Cardiac muscle cell (in vitro differentiated cells and primary cell): Measurements from ENCODE around the gene SEZ6L. TPM values are rescaled to one million over a fixed set of nuclear protein-coding genes. Genes with fewer than 3 reads are reported as not detected.

ENCODE experiments used
- DNase-seq, 2 donors: peaks; one replicate each; pipeline versions ENCODE4 v3.0.0 to v3.0.0-alpha.2; 2010 to 2017; ENCODE audit warnings: low read depth in 1 of 2, low spot score in 1 of 2
- H3K27ac ChIP-seq: fragments of 200-600 bp; sonication (generic); 2 replicates; pipeline ENCODE4 v1.5.1; 2016
- H3K27me3 ChIP-seq: fragments of 200-600 bp; sonication (generic); 2 replicates; pipeline ENCODE4 v1.6.0; 2016; ENCODE audit warnings: control low read depth
- H3K36me3 ChIP-seq: fragments of 200-600 bp; sonication (generic); 2 replicates; pipeline ENCODE4 v1.5.1; 2016; ENCODE audit warnings: control low read depth
- H3K4me1 ChIP-seq: fragments of 200-600 bp; sonication (generic); 2 replicates; pipeline ENCODE4 v1.8.1; 2017; ENCODE audit warnings: low read depth, mild to moderate bottlenecking, mixed run types
- H3K4me3 ChIP-seq: fragments of 200-600 bp; sonication (generic); 2 replicates; pipeline ENCODE4 v1.5.1; 2016; ENCODE audit warnings: mild to moderate bottlenecking
- H3K9me3 ChIP-seq: fragments of 200-600 bp; sonication (generic); 2 replicates; pipeline ENCODE4 v1.5.1; 2017; ENCODE audit warnings: low read depth, mild to moderate bottlenecking, control low read depth
- polyA plus RNA-seq: library from polyadenylated mRNA; unstranded; fragments of >200 nt; fragmentation: Nextera tagmentation; extraction: Ambion mirVana; gene quantifications from 2 replicates; pipeline ENCODE4 v1.2.1, GENCODE V29; 2016
- total RNA-seq: library from RNA; depleted of rRNA; stranded (reverse); fragments of >200 nt; gene quantifications from 2 replicates; pipeline ENCODE4 v1.2.3, GENCODE V29; 2016
- TF ChIP-seq, protein P1 (sequence below): IDR thresholded peaks from 2 replicates; pipeline ENCODE4 v1.5.1; 2012; ENCODE audit warnings: low read depth, mild to moderate bottlenecking, low read length

The SEZ6L gene
- total and polyA plus RNA-seq, 2 experiments from 2014 or later = 0.12 TPM; not detected in 1

DNA sequence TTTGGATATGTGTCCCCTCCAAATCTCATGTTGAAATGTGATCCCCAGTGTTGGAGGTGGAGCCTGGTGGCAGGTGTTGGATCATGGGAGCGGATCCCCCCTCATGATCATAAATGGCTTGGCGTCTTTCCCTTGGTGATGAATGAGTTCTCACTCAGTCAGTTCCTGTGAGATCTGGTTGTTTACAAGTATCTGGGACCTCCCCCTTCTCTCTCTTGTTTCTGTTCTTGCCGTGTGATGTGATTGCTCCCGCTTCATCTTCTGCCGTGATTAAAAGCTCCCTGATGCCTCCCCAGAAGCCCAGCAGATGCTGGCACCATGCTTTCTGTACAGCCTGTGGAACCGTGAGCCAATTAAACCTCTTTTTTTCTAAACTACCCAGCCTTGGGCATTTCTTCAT lies 102.2 kb downstream of the SEZ6L start:
- Histone ChIP-seq H3K9me3 (no peaks in the 10 kb centered on the region), H3K27ac (no peak overlapping the region), H3K27me3 (no peaks in the 10 kb centered on the region), H3K4me3 (no peak overlapping the region), H3K4me1 (no peaks in the 10 kb centered on the region), H3K36me3 (no peaks in the 10 kb centered on the region)
- TF ChIP-seq, protein P1, sequence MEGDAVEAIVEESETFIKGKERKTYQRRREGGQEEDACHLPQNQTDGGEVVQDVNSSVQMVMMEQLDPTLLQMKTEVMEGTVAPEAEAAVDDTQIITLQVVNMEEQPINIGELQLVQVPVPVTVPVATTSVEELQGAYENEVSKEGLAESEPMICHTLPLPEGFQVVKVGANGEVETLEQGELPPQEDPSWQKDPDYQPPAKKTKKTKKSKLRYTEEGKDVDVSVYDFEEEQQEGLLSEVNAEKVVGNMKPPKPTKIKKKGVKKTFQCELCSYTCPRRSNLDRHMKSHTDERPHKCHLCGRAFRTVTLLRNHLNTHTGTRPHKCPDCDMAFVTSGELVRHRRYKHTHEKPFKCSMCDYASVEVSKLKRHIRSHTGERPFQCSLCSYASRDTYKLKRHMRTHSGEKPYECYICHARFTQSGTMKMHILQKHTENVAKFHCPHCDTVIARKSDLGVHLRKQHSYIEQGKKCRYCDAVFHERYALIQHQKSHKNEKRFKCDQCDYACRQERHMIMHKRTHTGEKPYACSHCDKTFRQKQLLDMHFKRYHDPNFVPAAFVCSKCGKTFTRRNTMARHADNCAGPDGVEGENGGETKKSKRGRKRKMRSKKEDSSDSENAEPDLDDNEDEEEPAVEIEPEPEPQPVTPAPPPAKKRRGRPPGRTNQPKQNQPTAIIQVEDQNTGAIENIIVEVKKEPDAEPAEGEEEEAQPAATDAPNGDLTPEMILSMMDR = no peak
- no peak for DNase-seq

DNA sequence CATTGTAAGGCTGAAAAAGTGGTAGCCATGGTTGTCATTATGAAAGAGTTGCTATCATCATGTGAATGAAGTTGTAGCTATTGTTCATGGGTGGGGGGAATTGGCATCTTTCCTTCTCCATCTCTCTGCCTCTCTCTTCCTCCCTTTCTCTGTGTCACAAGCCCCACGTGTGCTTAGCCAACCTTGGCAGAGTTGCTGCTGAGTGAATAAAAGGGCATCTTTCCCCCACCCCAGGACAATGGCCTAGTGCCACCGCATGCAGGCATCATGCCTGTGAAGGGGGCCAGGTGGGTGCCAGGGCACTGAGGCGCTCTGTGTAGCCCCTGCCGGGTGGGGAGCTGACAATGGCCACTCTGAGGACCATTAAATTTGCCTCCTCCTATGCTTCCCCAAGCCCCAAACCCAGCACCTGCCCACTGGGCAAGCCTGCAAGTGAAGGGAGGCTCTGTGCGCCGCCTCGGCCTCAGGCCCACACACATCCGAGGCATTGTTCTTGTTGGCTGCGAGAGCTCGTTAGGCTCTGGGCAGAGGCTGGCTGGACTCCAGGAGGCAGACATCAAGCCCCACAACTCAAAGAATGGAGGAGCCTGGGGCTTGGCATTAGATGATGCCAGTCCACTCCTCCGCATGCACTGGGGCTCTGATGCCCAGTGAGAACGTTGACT lies 103.9 kb downstream of the SEZ6L start:
- Histone ChIP-seq H3K9me3 (no peaks in the 10 kb centered on the region), H3K27ac (no peak overlapping the region), H3K4me1 (no peaks in the 10 kb centered on the region), H3K27me3 (no peaks in the 10 kb centered on the region), H3K4me3 (no peak overlapping the region), H3K36me3 (no peaks in the 10 kb centered on the region)
- no peak for DNase-seq
- TF ChIP-seq, protein P1 = no peak

DNA sequence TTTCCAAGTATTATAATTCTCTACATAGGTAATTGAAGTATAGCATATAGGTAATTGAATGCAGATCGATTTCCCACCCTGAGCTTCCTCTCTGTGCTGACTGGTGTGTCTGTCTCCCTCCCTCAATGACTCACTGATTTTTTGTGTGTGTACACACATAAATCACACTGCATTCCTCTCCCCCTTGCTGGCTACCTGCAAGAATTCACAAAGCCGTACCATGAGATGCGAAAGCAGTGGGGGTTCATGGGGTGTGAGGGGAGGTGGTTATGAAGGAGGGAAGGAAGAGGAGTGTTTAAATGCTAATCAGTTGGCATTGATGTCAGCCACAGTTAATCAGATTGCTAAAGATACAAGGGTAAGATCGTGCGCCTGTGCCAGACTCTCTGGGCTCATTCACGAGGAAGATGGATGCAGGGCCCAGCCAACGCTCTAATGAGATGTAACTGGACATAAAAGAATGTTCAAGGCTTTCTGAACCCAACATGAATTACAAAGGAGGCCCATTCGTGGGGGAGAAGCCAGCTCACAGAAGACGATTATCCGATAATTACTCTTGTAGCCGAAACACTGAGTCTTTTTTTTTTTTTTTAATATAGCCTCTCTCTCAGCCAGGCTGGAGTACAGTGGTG lies 107.4 kb downstream of the SEZ6L start:
- Histone ChIP-seq H3K36me3 (no peaks in the 10 kb centered on the region), H3K4me3 (no peak overlapping the region), H3K4me1 (no peaks in the 10 kb centered on the region), H3K9me3 (no peaks in the 10 kb centered on the region), H3K27ac (no peak overlapping the region), H3K27me3 (no peaks in the 10 kb centered on the region)
- TF ChIP-seq, protein P1 = no peak
- DNase-seq = no peak

DNA sequence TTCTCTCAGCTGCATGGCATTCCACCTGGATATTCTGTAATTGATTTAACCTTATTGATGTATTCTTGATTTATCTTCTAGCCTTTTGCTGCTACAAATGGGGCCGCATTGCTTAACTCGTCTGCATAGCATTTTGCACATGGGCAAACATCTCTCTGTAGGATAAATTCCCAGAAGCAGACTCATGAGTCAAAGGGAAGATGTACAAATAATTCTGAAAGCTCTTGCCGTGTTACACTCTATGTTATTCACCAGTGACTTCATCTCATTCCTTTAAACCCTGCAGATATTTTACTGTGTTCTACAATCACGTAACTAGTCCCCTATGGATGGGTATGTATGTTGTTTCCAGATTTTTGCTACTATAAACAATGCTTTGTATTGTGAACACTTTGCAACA lies 112.7 kb downstream of the SEZ6L start:
- H3K27me3 ChIP-seq = no peaks in the 10 kb centered on the region
- no peaks in the 10 kb centered on the region for H3K36me3 ChIP-seq
- no peak overlapping the region for H3K4me3 ChIP-seq
- TF ChIP-seq, protein P1 = no peak
- H3K27ac ChIP-seq = no peak overlapping the region
- H3K9me3 ChIP-seq = no peaks in the 10 kb centered on the region
- no peaks in the 10 kb centered on the region for H3K4me1 ChIP-seq
- DNase-seq = no peak

DNA sequence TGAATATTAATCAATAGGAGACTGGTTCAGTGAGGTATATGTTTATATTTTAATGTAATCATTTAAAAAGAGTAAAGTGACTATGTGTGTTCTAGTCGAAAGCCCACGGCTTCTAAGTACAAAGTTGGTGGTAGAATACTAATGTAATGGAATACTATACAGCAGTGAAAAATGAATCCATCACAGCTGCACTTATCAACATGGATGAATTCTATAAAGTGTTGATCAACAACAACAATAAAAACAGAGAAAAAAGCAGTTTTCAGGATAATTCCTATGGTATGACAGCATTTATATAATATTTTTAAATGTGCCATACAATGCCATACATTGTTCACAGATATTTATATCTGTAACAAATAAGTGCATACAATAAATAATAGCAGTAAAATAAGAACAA lies 114.1 kb downstream of the SEZ6L start:
- Histone ChIP-seq H3K36me3 (no peaks in the 10 kb centered on the region), H3K27me3 (no peaks in the 10 kb centered on the region), H3K4me3 (no peak overlapping the region), H3K4me1 (no peaks in the 10 kb centered on the region), H3K27ac (no peak overlapping the region), H3K9me3 (no peaks in the 10 kb centered on the region)
- no peak for DNase-seq
- TF ChIP-seq, protein P1 = no peak
